HPDE6-E6E7 (cell line): ENCODE data around the gene GSX2.
"Not testable (repeated sequence)": the region's sequence is repeated elsewhere in the genome, so short reads cannot be mapped to it uniquely, and the experiment has no call there.

Experiments used
- DNase-seq: peaks from one replicate; pipeline ENCODE4 v3.0.0; 2011; ENCODE audit warnings: missing footprints; ENCODE audit errors: extremely low spot score

The GSX2 gene

GRCh38 chr4:54103190-54103574 is 3.2 kb downstream of the GSX2 start:
- no peak for DNase-seq

- DNase-seq = no peak
These were observed 4.9 kb downstream of the GSX2 start for GRCh38 chr4:54104907-54105306.

GRCh38 chr4:54107951-54108748 is 8.2 kb downstream of the GSX2 start:
- DNase-seq = no peak

DNA sequence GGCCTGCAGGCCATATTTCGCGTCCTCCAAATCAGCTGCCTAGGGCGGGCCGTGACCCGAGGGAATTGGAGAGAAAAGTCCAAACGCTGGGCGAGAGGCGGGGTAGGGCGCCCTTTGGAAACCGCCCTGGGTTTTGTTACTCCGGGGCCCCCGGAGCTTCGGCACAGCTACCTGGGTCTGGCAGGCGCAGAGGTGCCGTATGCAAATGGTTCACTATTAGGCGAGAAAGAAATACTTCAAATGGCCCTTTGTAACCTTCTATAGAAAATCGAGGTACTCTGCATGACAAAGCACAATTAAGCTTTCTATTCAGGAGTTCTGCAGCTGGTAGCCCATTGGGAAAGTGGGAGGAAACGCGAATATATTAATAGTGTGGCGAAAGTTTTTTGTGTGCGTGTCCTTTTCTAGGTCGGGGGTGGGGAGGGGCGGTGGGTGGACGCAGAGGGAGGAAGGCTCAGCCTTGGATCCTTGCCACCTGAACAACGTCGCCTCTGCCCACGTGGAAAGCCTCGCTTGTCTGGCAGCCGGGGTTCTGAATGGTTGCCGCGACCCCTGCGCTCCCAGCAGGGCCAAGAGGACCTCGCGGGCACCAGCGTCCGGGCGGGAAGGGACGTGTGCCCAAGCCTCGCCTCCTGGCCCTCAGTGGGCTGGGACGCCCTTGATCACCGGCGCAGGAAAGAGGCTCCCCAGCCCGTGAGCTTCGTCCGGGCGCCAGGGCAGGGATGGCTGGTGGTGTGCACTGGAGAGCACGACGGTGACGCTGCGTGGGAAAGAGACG is 9.5 kb downstream of the GSX2 start:
- no peak for DNase-seq

DNA sequence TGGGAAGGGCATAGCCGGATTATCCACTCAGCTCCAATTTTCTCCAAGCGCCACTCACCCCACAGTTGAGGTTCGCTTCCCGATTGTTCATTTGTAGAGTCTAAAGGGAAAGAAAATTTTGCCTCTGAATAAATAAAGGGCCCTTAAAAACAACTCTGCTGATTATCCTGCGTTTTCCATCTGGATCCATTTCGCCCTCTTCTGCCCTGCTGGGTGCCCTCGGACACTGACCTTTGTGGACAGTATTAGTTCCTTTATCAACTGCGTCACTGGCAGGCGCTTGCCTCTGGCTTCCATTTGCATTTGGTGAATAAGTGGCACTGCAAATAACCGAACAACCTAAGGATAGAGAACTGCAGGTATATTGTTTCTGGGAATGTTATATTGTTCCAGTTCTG is 10.1 kb downstream of the GSX2 start:
- no peak for DNase-seq

GRCh38 chr4:54113206-54113605 is 13.2 kb downstream of the GSX2 start:
- not testable (repeated sequence) for DNase-seq

- DNase-seq = not testable (repeated sequence)
These were observed 16.3 kb downstream of the GSX2 start for GRCh38 chr4:54116246-54116645.

GRCh38 chr4:54118850-54119589 is 19.1 kb downstream of the GSX2 start:
- DNase-seq = no peak

- no peak for DNase-seq
These were observed 20.6 kb downstream of the GSX2 start for GRCh38 chr4:54120518-54120917.

GRCh38 chr4:54127660-54128059 is 27.7 kb downstream of the GSX2 start:
- no peak for DNase-seq

DNA sequence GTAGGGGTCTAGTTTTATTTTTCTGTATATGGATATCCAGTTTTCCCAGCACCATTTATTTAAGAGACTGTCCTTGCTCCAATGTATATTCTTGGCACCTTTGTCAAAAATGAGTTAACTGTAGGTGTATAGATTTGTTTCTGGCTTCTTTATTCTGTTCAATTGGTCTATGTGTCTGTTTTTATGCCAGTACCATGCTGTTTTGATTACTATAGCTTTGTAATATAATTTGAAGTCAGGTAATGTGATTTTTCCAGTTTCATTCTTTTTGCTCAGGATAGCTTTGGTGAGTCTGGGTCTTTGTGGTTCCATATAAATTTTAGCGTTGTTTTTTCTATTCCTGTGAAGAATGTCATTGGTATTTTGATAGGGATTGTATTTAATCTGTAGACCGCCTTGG is 28.7 kb downstream of the GSX2 start:
- DNase-seq = not testable (repeated sequence)

- no peak for DNase-seq
These were observed 39.4 kb downstream of the GSX2 start for GRCh38 chr4:54139332-54139731.

DNA sequence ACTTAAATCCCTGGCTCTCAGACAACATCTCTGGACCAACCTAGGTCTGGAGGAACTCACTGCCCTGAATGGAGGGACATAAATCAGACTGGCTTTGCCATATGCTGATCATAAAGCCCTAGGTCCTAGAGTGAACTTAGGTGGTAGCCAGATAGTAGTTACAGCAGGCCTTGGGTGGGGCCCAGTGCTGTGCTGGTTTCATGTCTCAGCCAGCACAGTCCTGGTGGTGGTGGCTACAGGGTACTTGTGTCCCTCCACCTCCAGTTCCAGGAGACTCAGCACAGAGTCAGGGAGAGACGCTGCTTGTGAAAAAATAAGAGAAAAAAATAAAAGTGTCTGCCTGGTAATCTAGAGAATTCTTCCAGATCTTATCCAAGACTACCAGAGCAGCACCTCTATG is 40.3 kb downstream of the GSX2 start:
- no peak for DNase-seq

DNA sequence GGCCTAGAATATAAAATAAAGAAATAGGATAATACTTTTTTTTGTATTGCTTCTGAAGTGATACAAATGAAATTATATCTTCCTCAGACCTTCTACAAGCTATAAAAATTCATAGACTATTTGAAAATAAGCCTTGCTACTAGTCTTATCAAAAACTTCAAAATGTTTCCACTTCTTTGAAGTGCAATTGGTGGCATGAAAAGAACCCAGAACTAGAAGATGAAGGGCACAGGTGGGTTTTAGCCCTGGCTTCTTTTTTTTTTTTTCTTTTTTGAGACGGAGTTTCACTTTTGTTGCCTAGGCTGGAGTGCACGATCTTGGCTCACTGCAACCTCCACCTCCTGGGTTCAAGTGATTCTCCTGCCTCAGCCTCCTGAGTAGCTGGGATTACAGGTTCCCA is 44.2 kb downstream of the GSX2 start:
- no peak for DNase-seq

DNA sequence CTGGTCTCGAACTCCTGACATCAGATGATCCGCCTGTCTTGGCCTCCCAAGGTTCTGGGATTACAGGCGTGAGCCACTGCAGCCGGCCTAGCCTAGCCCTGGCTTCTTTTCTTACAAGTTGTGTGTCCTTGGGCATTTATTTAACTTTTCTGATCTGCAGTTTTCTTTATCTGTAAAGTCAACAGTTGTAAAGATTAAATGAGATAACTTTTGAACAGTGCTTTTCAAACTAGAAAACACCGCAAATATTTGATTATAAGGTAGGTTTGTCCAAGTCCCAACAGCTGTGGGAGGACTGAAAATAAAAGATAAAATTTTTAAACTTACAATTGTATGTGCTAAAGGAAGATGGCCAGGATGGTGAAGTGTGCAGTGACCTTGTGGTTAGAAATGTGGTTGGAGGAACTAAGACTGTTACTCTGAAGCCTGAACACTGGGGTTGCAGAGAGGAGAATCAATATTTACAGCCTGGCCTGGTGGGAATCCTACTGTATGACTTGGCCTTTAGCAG is 44.8 kb downstream of the GSX2 start:
- no peak for DNase-seq

DNA sequence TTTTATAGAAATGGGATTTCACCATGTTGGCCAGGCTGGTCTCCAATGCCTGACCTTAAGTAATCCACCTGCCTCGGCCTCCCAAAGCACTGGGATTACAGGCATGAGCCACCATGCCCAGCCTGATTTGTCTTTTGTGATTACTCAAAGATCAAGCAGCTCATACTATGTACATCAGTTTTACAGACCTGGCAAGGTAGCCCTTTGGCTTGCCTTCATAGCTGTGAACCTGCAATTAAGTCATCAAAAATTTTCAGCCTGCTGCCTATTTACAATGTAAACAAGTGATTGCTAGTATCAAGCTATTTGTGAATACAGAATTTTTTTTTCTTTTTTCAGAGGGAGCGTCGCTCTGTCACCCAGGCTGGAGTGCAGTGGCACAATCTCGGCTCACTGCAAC is 46.2 kb downstream of the GSX2 start:
- DNase-seq = no peak

DNA sequence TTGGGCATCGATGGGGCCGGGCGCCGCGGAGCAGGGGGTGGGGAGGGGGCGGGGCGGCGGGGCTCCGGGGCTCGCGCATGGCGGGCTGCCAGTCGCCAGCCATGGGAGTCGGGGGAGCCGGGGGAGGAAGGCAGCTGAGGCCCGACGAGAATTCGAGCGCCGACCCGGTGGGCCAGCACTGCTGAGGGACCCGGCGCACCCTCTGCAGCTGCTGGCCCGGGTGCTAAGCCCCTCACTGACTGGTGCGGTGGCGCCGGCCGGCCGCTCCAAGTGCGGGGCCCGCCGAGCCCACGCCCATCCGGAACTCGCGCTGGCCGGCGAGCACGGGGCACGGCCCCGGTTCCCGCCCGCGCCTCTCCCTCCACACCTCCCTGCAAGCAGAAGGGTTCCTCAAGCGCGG is 49.4 kb downstream of the GSX2 start:
- no peak for DNase-seq
